ENCODE data around the gene CTCFL. TPM values are rescaled to one million over a fixed set of nuclear protein-coding genes. Genes with fewer than 3 reads are reported as not detected.

Gene CTCFL
- polyA plus RNA-seq, 1 donor from 2014 or later, result not detected

GRCh38 chr20:57501461-57502335, 23.2 kb downstream of the CTCFL start:
- Histone ChIP-seq H3K36me3 (ENCODE audit: insufficient read depth, low read length) (no peaks in the 10 kb centered on the region), H3K4me2 (ENCODE audit: low read length) (no peak overlapping the region), H3K27ac (ENCODE audit: low read length) (no peak overlapping the region), H3K4me3 (ENCODE audit: low read length) (no peak overlapping the region), H3K27me3 (ENCODE audit: insufficient read depth, low read depth, low read length) (no peaks in the 10 kb centered on the region), H2AFZ (ENCODE audit: low read depth, low read length) (no peak overlapping the region), H3K9me2 (ENCODE audit: insufficient read depth, low read length) (no peaks in the 10 kb centered on the region), H3K9ac (ENCODE audit: low read length) (no peak overlapping the region), H3K79me2 (replicated peaks; ENCODE audit: insufficient read depth, low read length) (no peaks in the 10 kb centered on the region), H4K20me1 (ENCODE audit: insufficient read depth) (no peaks in the 10 kb centered on the region), H3F3A (ENCODE audit: insufficient read depth, low read length, poor library complexity, severe bottlenecking) (no peaks in the 10 kb centered on the region), H3K9me3 (ENCODE audit: low read length) (no peaks in the 10 kb centered on the region)
- no peak for TF ChIP-seq EP300 (conservative IDR thresholded peaks at IDR 0.05; ENCODE audit: poor library complexity, severe bottlenecking)
- TF ChIP-seq MXI1 (conservative IDR thresholded peaks at IDR 0.05; ENCODE audit: poor library complexity, severe bottlenecking), result no peak
- TF ChIP-seq SMC3 (conservative IDR thresholded peaks at IDR 0.05; ENCODE audit: poor library complexity), result no peak
- TF ChIP-seq RAD21 (conservative IDR thresholded peaks at IDR 0.05), result no peak
- no peak for TF ChIP-seq CTCF (IDR thresholded peaks at IDR 0.05; ENCODE audit: poor library complexity, severe bottlenecking)
- no peak for TF ChIP-seq TAF1 (IDR thresholded peaks at IDR 0.05; ENCODE audit: low read depth)
- no peak for TF ChIP-seq EZH2 (IDR thresholded peaks at IDR 0.05; ENCODE audit: borderline replicate concordance, insufficient read depth, low read length, poor library complexity, severe bottlenecking)
- TF ChIP-seq REST (IDR thresholded peaks at IDR 0.05; ENCODE audit: borderline replicate concordance), result no peak

GRCh38 chr20:57500962-57501361, 24.0 kb downstream of the CTCFL start:
- no peaks in the 10 kb centered on the region for H4K20me1 ChIP-seq (ENCODE audit: insufficient read depth)
- H3K9ac ChIP-seq (ENCODE audit: low read length), result no peak overlapping the region
- H3K4me2 ChIP-seq (ENCODE audit: low read length), result no peak overlapping the region
- H3K27ac ChIP-seq (ENCODE audit: low read length), result no peak overlapping the region
- H3K9me3 ChIP-seq (ENCODE audit: low read length), result no peaks in the 10 kb centered on the region
- H3K9me2 ChIP-seq (ENCODE audit: insufficient read depth, low read length), result no peaks in the 10 kb centered on the region
- no peaks in the 10 kb centered on the region for H3F3A ChIP-seq (ENCODE audit: insufficient read depth, low read length, poor library complexity, severe bottlenecking)
- no peaks in the 10 kb centered on the region for H3K27me3 ChIP-seq (ENCODE audit: insufficient read depth, low read depth, low read length)
- H3K79me2 ChIP-seq (replicated peaks; ENCODE audit: insufficient read depth, low read length), result no peaks in the 10 kb centered on the region
- no peaks in the 10 kb centered on the region for H3K36me3 ChIP-seq (ENCODE audit: insufficient read depth, low read length)
- no peak overlapping the region for H2AFZ ChIP-seq (ENCODE audit: low read depth, low read length)
- no peak for TF ChIP-seq EP300 (conservative IDR thresholded peaks at IDR 0.05; ENCODE audit: poor library complexity, severe bottlenecking)
- TF ChIP-seq SMC3 (conservative IDR thresholded peaks at IDR 0.05; ENCODE audit: poor library complexity), result no peak
- TF ChIP-seq EZH2 (IDR thresholded peaks at IDR 0.05; ENCODE audit: borderline replicate concordance, insufficient read depth, low read length, poor library complexity, severe bottlenecking), result no peak
- no peak for TF ChIP-seq MXI1 (conservative IDR thresholded peaks at IDR 0.05; ENCODE audit: poor library complexity, severe bottlenecking)
- no peak for TF ChIP-seq REST (IDR thresholded peaks at IDR 0.05; ENCODE audit: borderline replicate concordance)
- TF ChIP-seq RAD21 (conservative IDR thresholded peaks at IDR 0.05), result no peak
- TF ChIP-seq POLR2AphosphoS5 (IDR thresholded peaks at IDR 0.05), result no peak
- TF ChIP-seq TAF1 (IDR thresholded peaks at IDR 0.05; ENCODE audit: low read depth), result no peak
- no peak for TF ChIP-seq CTCF (IDR thresholded peaks at IDR 0.05; ENCODE audit: poor library complexity, severe bottlenecking)
- H3K4me3 ChIP-seq (ENCODE audit: low read length), result no peak overlapping the region

Data from neural cell (in vitro differentiated cells).